H4 (cell line): ENCODE results near the gene KAT2B. TPM values are rescaled to one million over a fixed set of nuclear protein-coding genes. Genes with fewer than 3 reads are reported as not detected.
"Not testable (repeated sequence)": the region's sequence is repeated elsewhere in the genome, so short reads cannot be mapped to it uniquely, and the experiment has no call there.

ENCODE experiments used
- DNase-seq: peaks from one replicate; pipeline ENCODE4 v3.0.0-alpha.2; 2015; ENCODE audit warnings: low spot score
- total RNA-seq: library from RNA; depleted of rRNA; stranded (reverse); fragments of >200 nt; shearing (Covaris generic); gene quantifications from 2 replicates; pipeline ENCODE4 v1.2.3, GENCODE V29; 2014

KAT2B gene
- total RNA-seq, 1 experiment from 2014 or later = 2.2 TPM

- peak; percentile 32 for DNase-seq
Measured at GRCh38 chr3:20041197-20041780, 1.0 kb downstream of the KAT2B start.

GRCh38 chr3:20042331-20042730, 2.1 kb downstream of the KAT2B start:
- no peak for DNase-seq

- peak; percentile 13 for DNase-seq
Measured at GRCh38 chr3:20043396-20043795, 3.1 kb downstream of the KAT2B start.

GRCh38 chr3:20043825-20044224, 3.6 kb downstream of the KAT2B start:
- DNase-seq = no peak

- not testable (repeated sequence) for DNase-seq
Measured at GRCh38 chr3:20045141-20045540, 4.9 kb downstream of the KAT2B start.

GRCh38 chr3:20046556-20046955, 6.3 kb downstream of the KAT2B start:
- no peak for DNase-seq

- no peak for DNase-seq
Measured at GRCh38 chr3:20047341-20047779, 7.1 kb downstream of the KAT2B start.

- no peak for DNase-seq
Measured at GRCh38 chr3:20047976-20048883, 8.0 kb downstream of the KAT2B start.

GRCh38 chr3:20051123-20051806, 11.0 kb downstream of the KAT2B start:
- no peak for DNase-seq

GRCh38 chr3:20052851-20053250, 12.6 kb downstream of the KAT2B start:
- DNase-seq = no peak

GRCh38 chr3:20054549-20054987, 14.3 kb downstream of the KAT2B start:
- DNase-seq = peak; percentile 46

GRCh38 chr3:20055020-20055775, 15.0 kb downstream of the KAT2B start:
- no peak for DNase-seq

- DNase-seq = no peak
Measured at GRCh38 chr3:20055842-20056241, 15.6 kb downstream of the KAT2B start.

- DNase-seq = no peak
Measured at GRCh38 chr3:20056725-20057611, 16.7 kb downstream of the KAT2B start.

- DNase-seq = no peak
Measured at GRCh38 chr3:20057612-20058180, 17.4 kb downstream of the KAT2B start.

- no peak for DNase-seq
Measured at GRCh38 chr3:20059929-20060328, 19.7 kb downstream of the KAT2B start.

- DNase-seq = no peak
Measured at GRCh38 chr3:20060974-20061685, 20.9 kb downstream of the KAT2B start.

- DNase-seq = no peak
Measured at GRCh38 chr3:20062996-20063395, 22.8 kb downstream of the KAT2B start.

GRCh38 chr3:20064387-20064786, 24.1 kb downstream of the KAT2B start:
- DNase-seq = no peak
